ENCODE data around the gene PPP6R1. TPM values are rescaled to one million over a fixed set of nuclear protein-coding genes. Genes with fewer than 3 reads are reported as not detected.

The PPP6R1 gene
- total RNA-seq, 4 donors from 2014 or later: 32.6 to 79.4 (median 34.0) TPM

DNA sequence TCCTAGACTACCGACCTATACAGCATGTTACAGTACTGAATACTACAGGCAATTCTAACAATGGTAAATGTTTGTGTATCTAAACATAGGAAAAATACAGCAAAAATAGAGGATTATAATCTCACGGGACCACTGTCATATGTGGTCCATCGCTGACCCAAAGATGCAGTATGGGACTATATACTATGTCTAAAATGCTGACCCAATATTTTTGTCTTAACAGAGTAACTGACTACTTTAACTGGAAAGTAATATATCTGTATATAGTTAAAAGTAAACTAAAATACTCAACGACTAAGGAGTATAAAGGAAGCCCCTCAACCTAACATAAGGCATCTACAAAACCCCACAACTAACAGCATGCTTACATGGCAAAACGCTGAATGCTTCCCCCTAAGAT is 25.8 kb downstream of the PPP6R1 start:
- H3K27me3 ChIP-seq: no peaks in the 10 kb centered on the region
- H3K4me3 ChIP-seq: no peak overlapping the region
- no peaks in the 10 kb centered on the region for H3K9me3 ChIP-seq
- peaks cover 0 to 8% (median 0%) of the 10 kb centered on the region in 3 donors for H3K4me1 ChIP-seq
- H3K36me3 ChIP-seq: peaks cover 0 to 99% of the 10 kb centered on the region in 2 donors
- no peak overlapping the region for H3K27ac ChIP-seq
- no peak for ATAC-seq
- 70 to 83% methylated on average over 4 to 5 of the region's 5 CpGs for WGBS, 2 donors (ENCODE audit: low coverage in 1 of 2)
- TF ChIP-seq POLR2A (IDR thresholded peaks at IDR 0.05) (no peak), POLR2AphosphoS5 (IDR thresholded peaks at IDR 0.05) (no peak), EP300 (IDR thresholded peaks at IDR 0.05) (no peak)
- TF ChIP-seq, protein P1, sequence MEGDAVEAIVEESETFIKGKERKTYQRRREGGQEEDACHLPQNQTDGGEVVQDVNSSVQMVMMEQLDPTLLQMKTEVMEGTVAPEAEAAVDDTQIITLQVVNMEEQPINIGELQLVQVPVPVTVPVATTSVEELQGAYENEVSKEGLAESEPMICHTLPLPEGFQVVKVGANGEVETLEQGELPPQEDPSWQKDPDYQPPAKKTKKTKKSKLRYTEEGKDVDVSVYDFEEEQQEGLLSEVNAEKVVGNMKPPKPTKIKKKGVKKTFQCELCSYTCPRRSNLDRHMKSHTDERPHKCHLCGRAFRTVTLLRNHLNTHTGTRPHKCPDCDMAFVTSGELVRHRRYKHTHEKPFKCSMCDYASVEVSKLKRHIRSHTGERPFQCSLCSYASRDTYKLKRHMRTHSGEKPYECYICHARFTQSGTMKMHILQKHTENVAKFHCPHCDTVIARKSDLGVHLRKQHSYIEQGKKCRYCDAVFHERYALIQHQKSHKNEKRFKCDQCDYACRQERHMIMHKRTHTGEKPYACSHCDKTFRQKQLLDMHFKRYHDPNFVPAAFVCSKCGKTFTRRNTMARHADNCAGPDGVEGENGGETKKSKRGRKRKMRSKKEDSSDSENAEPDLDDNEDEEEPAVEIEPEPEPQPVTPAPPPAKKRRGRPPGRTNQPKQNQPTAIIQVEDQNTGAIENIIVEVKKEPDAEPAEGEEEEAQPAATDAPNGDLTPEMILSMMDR (IDR thresholded peaks at IDR 0.05): no peak

DNA sequence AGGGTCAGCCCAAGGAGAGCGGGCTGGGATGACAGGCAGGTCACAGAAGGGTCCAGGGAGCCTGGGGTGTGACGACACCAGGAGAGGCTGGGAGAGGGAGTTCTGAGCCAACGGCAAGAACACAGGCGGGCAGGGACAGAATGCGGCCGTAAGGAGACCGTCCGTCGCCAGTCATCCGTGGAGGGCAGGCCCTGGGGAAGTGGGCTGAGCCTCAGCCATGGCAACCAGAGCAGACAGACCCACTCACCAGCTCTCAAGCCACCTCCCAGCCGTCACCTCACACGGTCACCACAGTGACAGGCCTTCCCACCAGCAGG is 26.6 kb downstream of the PPP6R1 start:
- no peak for ATAC-seq
- WGBS, 2 donors (ENCODE audit: low coverage in 1 of 2): 42 to 86% methylated on average over 3 to 8 of the region's 12 CpGs

DNA sequence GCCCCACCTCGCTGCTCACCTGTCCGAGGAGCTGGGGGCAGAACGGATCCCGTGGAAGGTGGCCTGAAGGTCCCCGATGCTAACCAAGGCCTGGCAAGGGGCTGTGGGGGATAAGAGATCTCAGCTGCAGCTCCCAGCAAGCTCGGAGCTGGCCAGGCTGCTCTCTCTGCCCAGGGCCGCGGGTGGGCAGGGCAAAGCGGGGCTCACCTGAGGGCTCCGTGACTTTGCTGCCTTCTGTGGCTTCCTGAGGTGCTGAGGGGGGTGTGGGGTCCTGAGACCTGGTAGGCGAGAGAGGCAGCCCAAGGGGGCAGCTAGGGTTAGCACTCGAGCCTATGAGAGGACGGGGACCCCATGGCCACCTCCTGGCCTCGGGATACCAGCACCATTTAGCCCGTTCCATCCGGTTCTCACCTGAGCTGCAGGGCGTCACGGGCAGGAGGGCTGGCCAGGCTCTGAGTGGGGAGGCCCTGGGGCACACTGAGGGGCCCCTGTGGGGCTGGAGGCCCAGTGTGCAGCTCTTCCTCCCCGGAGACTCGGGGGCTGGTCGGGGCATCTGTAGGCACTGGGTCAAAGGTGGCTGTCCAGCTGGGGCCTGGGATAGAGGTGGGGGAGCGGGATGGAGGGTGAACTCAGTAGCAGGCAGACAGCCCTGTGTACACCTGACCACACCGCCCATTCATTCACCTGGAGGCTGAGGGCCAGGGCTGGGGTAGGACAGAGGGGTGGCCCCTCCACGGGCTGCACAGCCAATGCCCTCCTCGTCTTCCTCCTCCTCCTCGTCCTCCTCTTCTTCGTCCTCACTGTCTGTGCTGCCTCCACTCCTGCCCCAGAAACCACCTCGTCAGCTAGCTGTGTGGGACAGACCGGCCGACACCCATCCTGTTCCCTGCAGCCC is 27.2 kb downstream of the PPP6R1 start:
- H3K4me3 ChIP-seq: no peak overlapping the region
- WGBS, 2 donors (ENCODE audit: low coverage in 1 of 2): 81 to 100% methylated on average over 1 to 10 of the region's 30 CpGs
- peaks cover 0 to 99% of the 10 kb centered on the region in 2 donors for H3K36me3 ChIP-seq
- peaks cover 0 to 10% (median 0%) of the 10 kb centered on the region in 3 donors for H3K4me1 ChIP-seq
- TF ChIP-seq POLR2AphosphoS5 (IDR thresholded peaks at IDR 0.05): no peak
- TF ChIP-seq, protein P1 (IDR thresholded peaks at IDR 0.05): no peak
- TF ChIP-seq POLR2A (IDR thresholded peaks at IDR 0.05): no peak
- no peak for TF ChIP-seq EP300 (IDR thresholded peaks at IDR 0.05)
- ATAC-seq: no peak
- H3K9me3 ChIP-seq: no peaks in the 10 kb centered on the region
- H3K27me3 ChIP-seq: no peaks in the 10 kb centered on the region
- no peak overlapping the region for H3K27ac ChIP-seq

More for the DNA sequence above, 26.6 kb downstream of the PPP6R1 start:
- H3K4me1 ChIP-seq: peaks cover 0 to 10% (median 0%) of the 10 kb centered on the region in 3 donors
- no peaks in the 10 kb centered on the region for H3K27me3 ChIP-seq
- H3K9me3 ChIP-seq: no peaks in the 10 kb centered on the region
- TF ChIP-seq, protein P1 (IDR thresholded peaks at IDR 0.05): no peak
- no peak for TF ChIP-seq POLR2A (IDR thresholded peaks at IDR 0.05)
- TF ChIP-seq EP300 (IDR thresholded peaks at IDR 0.05): no peak
- no peak for TF ChIP-seq POLR2AphosphoS5 (IDR thresholded peaks at IDR 0.05)
- H3K36me3 ChIP-seq: peaks cover 0 to 99% of the 10 kb centered on the region in 2 donors
- H3K4me3 ChIP-seq: no peak overlapping the region
- no peak overlapping the region for H3K27ac ChIP-seq

DNA sequence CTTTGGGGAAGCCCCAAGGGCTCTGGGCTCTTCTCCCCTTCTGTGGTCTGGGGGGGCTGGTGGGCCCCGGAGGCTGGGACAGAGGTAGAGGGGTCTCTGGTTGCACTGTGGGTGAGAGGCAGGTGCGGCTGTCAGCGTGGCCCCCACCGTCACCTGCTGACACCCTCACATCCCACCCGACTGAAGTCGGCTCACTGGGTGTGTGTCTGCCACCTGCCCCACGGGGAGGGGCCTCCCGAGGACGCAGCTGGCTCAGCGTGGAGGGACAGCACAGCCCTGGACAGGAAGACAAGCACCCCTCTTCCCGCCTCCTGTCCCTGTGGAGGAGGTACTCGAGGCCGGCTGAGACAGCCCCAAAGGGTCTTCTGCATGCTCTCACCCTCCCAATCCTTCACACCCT is 28.0 kb downstream of the PPP6R1 start:
- no peak overlapping the region for H3K4me3 ChIP-seq
- no peaks in the 10 kb centered on the region for H3K9me3 ChIP-seq
- TF ChIP-seq, protein P1 (IDR thresholded peaks at IDR 0.05): no peak
- TF ChIP-seq POLR2AphosphoS5 (IDR thresholded peaks at IDR 0.05) (no peak), EP300 (IDR thresholded peaks at IDR 0.05) (no peak)
- no peak overlapping the region for H3K27ac ChIP-seq
- peaks cover 0 to 10% (median 0%) of the 10 kb centered on the region in 3 donors for H3K4me1 ChIP-seq
- ATAC-seq: no peak
- H3K27me3 ChIP-seq: no peaks in the 10 kb centered on the region
- WGBS, 2 donors (ENCODE audit: low coverage in 1 of 2): no CpG with 5 or more reads among the region's 13 CpGs
- peaks cover 0 to 96% of the 10 kb centered on the region in 2 donors for H3K36me3 ChIP-seq

DNA sequence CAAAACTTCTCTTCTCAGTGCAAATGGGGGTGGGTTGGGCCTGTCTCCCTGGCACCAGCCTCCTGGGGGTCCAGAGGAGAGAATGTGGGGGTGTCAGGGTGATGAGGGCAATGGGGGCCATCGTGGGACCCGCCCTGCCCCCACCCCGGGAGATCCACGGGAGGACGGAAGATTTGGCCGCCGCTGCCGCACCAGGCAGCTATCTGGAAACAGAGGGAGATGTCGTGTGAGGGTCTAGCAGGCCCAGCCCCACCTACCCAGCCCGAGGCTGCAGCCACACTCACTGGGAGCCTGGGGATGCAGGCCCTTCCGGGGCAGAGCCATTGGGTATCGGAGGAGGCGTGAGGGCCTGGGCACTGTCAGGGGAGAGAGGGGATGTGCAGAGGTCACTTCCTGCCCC is 28.5 kb downstream of the PPP6R1 start:
- ATAC-seq: no peak
- WGBS, 2 donors (ENCODE audit: low coverage in 1 of 2): 100% methylated on average over 1 of the region's 13 CpGs; no CpG with 5 or more reads in 1 of the 2 donors

More for the DNA sequence above, 28.5 kb downstream of the PPP6R1 start:
- Histone ChIP-seq H3K9me3 (no peaks in the 10 kb centered on the region), H3K27ac (no peak overlapping the region), H3K27me3 (no peaks in the 10 kb centered on the region), H3K4me3 (no peak overlapping the region), H3K4me1 (peaks cover 0 to 10% (median 0%) of the 10 kb centered on the region in 3 donors), H3K36me3 (peaks cover 0 to 92% of the 10 kb centered on the region in 2 donors)
- TF ChIP-seq POLR2AphosphoS5 (IDR thresholded peaks at IDR 0.05): no peak
- TF ChIP-seq, protein P1 (IDR thresholded peaks at IDR 0.05): no peak

Measured in gastroesophageal sphincter (tissue), 4 donors.